HG02610 (cell line): ENCODE measurements around the gene TAS1R1.
A peak's percentile ranks its signal among the peaks of the same experiment; 100 is the strongest.
"Not testable (repeated sequence)": the region's sequence is repeated elsewhere in the genome, so short reads cannot be mapped to it uniquely, and the experiment has no call there.

Source experiments
- ATAC-seq: cut with Tn5 transposase; IDR thresholded peaks from one replicate; pipeline ENCODE4 v1.9.1; 2021; ENCODE audit warnings: mild to moderate bottlenecking, moderate library complexity; ENCODE audit not compliant: unreplicated experiment

Gene TAS1R1

DNA sequence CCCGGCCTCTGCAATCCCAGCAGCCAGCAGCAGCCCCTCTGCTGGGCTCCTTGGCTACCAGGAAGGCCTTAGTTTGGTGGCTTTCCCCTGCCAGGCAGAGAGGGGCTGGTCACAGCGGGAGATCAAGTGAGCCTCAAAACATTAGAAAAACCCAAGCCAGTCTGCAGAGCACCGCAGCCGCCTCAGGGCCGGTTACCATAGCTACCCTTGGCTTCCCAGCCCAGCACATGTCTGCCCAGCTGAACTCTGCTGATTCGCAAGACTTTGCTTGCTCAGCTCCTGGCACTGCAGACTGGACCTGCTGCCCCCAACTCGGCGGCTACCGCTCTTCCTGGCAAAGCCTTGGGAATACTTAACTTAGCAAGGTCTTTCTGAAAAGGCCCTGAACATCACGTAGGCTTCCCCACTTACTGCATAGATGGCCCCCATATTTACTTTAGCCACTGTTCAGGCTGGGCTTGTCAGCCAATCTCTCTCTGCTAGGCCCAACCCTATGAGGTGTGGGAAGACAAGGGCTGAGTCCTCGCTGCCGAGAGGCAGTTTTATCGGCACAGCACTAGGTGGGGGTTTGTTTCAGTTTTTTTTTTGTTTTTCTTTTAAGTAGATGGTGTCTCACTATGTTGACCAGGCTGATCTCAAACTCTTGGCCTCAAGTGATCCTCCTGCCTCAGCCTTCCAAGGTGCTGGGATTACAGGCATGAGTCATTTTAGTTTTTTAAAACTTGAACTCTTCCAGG lies 35.0 kb upstream of the TAS1R1 start:
- ATAC-seq: no peak

DNA sequence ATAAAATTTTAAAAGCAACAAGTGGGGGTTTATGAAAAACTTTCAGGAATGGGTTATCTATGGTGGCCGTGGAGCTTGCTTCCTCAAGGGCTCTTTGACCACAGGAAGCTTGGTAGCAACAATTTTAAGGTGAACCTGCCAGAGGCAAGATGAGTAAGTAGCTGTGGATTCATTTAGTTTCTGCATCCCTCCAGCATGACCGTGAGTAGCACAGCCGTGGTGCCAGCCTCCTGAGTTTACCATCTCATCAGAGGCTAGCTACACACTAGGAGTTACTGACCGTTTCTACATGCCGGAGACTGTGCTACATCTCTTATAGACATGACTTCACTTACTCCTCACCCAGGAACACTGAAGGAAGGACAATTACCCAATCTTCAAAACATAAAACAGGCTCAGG lies 33.6 kb upstream of the TAS1R1 start:
- ATAC-seq: no peak

DNA sequence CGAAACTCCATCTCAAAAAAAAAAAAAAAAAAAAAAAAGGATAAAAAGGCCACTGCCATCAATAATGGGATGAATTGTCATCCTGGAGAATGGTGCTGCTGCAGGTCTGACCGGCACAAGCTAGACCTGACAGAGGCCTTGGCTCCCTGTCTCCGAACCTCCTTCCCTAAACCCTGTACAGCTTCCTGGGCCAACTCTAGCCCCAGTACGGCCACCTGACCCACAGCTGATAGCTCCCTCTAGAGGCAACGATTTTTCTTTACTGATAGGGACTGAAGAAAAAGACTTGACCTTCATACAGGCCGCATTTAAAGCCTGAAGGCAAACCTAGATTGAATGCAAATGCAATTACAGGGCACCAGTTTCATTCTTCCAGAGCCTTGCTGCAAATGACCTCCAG lies 31.5 kb upstream of the TAS1R1 start:
- no peak for ATAC-seq

DNA sequence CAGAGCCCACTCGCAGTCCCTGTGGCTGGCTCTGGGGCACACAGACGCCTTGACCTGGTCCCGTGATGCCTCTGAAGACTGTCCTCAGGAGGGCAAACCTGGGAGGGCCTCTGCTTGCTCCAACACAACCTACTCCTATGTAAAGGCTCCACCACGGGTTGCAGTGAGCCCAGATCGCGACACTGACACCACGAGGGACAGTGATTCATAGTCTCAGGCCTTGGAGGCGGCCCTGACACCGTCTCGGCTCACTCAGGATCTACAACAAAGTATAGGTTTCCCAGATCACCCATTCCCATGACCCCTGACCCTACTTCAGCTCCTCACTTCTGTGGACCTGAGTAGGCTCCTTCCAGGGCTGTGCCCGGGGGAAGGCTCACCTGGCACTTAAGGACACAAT lies 28.8 kb upstream of the TAS1R1 start:
- no peak for ATAC-seq

DNA sequence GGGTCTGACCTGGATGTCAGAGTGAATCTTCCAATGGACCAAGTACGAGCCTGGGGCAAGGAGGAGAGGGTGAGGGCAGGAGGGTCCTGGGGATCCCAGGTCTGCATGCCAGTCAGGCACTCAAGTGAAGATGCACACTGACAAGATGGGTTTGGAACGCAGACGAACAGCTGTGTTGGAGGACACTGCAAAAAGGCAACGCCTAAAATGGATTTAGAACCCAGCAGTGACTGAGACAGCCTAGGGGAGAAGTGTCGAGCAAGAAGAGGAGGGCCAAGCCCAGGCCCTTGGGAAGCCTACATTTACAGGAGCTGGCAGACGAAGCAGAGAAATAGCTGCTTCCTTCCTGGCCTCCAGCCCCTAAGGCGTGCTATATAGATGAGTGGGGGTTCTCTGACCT lies 26.6 kb upstream of the TAS1R1 start:
- ATAC-seq: no peak

DNA sequence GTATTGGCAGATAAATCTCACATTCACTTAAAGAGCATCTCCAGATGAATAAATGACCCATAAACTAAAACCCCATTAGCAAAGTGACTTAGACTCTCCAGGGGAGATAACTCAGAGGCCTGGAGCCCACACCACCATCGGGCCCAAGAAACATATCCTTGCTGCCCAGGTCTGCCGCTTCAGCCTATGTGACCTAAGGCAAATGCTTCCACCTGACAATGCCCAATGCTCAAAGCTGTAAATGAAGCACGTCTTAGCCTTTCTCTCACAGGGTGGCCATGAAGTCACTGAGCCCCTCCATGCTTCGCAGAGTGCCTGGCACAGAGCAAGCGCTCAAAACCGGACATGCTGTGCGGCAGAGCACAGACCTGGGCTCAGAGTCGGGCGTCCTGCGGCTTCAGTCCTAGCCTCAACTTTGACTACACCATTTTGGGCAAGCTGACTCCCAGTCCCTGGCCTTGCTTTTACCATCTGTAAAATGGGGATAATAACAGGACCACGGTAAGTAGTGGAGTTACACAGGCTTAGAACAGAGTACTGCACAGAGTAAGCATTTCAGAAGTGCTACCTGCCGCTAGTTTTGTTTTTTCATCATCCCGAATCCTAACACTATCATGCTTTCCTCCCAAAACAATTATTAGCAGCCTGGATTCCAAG lies 24.5 kb upstream of the TAS1R1 start:
- no peak for ATAC-seq

DNA sequence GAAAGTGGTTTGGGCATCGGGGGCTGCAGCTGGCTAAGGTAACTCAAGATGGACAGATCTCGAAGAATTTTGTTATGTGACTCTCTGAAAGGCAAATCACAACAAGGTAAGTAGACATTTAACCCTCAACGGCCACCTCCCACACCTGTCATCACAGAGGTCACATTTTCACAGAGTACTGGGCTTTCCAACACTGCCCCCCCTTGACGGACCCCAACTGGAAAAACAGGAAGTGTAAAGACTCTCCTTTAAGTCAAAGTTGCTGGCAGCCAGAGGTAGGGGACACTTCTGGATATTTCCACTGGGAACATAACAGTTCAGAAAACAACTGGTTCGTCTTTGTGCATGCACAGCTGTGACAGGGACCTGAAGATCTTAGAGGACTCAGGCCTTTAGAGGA lies 23.1 kb upstream of the TAS1R1 start:
- no peak for ATAC-seq

DNA sequence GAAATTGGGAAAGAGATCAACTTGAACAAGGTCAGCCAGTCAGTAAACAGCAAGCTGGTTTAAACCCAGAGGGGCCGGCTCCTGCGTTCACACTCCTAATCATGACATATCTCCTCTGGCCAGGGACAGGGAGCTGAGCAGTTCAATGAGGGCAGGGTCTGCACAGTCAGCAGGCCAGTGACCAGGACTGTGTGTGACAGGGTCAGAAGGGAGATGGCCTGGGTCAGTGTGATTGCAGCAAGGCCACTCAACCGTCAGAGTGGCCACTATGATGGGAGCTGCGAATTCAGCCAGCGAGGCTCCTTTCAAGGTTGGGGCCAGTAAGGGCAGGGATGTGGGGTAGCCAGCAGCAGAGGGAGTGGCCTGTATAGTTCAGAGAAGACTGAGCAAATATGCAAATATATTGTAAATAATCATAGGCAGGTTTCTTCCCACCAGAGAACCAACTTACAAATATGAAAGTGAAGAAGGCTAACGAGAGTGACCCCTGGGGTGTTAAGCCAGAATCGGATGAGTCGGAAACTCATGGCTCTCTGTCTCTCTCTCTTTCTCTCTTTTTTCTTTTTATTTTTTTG lies 20.8 kb upstream of the TAS1R1 start:
- ATAC-seq: no peak

DNA sequence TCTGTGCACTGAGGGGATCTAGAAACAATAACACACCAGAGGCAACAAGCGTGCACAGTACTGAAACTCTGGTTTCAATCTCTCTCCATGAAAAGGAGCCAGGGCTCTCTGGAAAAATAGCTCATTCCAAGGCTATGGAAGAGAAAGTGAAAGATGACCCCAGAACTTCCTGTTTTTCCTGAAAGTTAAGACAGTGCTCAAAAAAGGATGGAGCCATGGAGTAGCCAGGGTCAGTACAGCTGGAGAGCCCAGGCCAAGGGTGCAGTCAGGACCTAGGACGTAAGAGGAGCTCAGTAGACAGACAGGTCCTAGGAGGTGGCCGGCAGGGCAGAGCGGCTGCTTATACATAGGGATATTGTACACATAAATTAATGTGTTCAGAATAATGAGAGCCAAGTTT lies 19.9 kb upstream of the TAS1R1 start:
- ATAC-seq: no peak

DNA sequence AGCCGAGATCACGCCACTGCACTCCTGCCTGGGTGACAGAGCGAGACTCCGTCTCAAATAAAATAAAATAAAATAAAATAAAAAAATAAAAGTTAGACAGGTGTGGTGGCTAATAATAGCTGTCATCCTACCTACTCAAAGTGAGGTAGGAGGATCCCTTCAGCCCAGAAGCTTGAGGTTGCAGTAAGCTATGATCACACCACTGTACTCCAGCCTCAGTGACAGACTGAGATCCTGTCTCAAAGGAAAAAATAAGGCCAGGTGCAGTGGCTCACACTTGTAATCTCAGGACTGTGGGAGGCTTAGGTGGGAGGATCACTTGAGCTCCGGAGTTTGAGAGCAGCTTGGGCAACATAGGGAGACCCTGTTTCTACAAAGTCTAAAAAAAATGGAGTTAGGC lies 18.8 kb upstream of the TAS1R1 start:
- no peak for ATAC-seq

DNA sequence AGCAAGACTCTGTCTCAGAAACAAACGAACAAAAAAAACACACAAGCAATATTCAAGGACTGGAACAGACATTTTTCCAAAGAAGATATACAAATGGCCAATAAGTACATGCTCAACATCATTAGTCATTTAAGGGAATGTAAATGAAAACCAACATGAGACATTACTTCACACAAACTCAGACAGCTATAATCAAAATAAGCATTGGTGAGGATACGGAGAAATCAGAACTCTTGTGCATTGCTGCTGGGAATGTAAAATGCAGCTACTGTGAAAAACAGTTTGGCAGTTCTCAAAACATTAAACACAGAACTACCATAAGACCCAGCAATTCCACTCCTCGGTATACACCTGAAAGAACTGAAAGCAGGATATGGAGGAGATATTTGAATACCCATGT lies 16.2 kb upstream of the TAS1R1 start:
- ATAC-seq: no peak

DNA sequence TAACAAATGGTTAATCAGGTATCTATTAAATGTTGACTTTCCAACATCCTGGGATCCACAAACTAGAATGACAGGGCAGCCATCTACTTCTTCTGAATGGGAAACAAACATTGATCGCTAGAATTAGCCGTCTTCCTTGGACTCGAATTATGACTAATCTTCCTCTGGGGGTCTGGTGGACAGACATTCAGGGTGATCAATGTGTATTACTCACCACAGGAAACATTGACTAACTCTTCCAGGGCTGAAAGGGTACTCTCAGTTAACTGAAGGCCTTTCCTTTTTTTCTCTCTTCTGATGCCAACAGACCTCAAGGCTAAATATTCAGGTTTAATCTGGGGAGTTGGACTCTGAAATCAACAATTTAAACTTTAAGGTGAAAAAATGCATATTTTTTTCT lies 10.3 kb upstream of the TAS1R1 start:
- ATAC-seq: no peak

DNA sequence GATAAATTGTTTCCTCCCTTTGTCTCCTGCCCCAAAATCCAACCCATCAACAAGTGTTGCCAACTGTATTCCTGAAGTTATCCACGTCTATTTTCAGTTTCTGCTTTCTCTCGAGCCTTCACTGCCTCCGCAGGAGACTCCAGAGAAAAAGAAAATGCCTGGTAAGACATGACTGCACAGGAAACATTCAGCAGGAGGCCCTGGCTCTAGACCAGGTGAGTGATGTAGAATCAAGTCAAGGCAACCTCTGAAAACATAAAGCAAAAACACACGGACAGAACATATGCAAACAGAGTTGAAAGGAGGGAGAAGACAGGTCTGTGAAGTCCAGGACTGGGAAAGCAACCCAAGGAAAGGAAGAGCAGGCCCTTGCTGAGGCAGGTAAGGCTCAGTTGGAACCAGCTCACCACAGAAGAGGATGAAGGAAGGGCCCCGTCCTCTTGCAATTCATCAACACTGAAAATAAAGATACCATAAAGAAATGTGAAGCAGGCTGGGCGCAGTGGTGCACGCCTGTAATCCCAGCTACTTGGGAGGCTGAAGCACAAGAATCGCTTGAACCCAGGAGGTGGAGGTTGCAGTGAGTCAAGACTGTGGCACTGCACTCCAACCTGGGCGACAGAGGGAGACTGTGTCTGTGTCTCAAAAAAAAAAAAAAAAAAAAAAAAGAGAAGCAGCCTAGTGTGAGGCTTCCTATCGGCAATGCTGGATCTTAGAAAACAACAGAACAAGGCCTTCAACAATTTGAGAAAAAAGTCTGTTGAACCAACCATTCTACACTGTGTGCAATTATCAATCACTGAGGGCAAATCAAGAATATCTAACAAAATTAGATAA lies 9.6 kb upstream of the TAS1R1 start:
- no peak for ATAC-seq

DNA sequence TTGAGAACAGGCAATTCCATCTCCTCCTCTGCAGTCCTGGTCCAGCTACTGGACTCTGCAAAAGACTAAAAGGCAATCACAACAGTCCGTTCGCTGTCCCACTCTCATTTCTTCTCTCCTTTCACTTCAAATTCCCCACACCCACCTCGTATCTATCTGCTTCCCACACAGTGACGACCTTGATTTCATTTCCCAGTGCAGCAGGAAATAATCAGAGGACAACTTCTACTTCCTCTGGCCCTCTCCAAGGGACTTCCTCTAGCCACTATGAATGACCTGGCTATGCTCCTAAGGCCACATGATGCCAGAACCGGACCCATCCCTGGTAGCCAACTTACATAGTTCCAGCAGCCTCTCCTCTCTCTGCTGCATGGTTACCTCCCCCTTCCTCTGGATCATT lies 8.8 kb upstream of the TAS1R1 start:
- no peak for ATAC-seq

DNA sequence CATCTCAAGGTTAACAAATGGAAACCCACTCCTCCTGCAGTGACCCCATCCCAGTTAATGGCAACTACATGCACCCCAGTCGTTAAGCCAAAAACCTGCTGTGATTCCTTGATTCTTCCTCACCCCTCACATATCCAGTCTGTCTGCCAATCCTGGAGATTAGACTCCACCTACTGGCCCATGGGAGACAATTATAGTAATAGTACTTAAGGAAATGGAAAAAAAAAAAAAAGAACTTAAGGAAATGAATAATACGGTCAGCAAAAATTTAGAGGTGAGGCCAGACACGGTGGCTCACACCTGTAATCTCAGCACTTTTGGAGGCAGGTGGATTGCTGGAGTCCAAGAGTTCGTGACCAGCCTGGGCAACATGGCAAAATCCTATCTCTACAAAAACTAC lies 7.8 kb upstream of the TAS1R1 start:
- ATAC-seq: no peak

DNA sequence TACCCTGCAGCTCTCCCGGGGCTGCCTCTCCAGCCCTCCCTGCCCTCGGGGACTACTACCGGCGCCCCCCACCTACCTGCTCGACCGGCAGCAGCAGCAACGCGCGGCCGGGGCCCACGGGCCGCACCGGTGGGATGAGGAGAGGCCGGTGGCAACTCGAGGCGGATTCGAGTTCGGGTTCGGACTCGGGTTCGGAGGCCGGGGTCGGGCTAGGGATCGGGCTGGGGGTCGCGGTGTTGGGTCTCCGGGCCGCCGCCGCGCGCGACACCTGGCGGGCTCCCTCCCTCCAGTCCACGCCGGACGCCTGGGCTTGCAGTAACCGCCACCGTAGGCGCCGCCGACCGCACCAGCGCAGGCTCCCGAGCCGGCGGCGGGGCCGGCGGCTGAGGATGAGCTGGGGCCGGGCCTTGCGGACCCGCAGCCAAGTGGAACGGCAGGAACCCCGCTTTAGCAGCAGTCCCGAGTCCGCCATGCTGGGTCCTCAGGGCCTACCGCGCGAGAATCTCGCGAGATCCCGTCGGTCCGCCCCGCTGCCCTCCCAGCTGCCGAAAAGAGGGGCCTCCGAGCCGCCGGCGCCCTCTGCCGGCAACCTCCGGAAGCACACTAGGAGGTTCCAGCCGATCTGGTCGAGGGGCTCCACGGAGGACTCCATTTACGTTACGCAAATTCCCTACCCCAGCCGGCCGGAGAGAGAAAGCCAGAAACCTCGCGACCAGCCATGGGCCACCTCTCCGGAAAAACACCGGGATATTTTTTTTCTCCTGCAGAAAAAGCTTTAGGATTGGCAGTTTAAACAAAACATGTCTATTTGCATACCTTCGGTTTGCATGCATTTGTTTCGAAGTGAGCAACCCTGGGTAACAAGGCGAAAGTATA lies 838 bp upstream of the TAS1R1 start, which contains the start of gene NOL9:
NOL9 (minus strand) TSS at position 483 of the 876 bp plus-strand sequence; CDS start at position 472, 11 bp downstream.
- peak; percentile 93 for ATAC-seq

DNA sequence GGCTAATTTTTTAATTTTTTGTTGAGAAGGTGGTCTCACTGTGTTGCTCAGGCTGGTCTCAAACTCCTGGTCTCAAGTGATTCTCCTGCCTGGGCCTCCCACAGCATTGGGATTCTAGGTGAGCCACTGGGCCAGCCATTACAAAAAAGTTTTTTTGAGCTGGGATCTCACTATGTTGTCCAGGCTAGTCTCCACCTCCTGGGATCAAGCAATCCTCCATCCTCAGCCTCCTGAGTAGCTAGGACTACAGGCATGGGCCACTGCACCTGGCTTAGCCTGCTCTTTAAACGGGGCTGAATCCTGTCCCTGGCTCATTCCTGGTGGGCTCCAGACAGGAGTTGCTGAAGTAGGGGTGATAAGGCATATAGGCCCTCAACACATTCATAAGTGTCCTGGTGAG lies 2.5 kb downstream of the TAS1R1 start:
- no peak for ATAC-seq

DNA sequence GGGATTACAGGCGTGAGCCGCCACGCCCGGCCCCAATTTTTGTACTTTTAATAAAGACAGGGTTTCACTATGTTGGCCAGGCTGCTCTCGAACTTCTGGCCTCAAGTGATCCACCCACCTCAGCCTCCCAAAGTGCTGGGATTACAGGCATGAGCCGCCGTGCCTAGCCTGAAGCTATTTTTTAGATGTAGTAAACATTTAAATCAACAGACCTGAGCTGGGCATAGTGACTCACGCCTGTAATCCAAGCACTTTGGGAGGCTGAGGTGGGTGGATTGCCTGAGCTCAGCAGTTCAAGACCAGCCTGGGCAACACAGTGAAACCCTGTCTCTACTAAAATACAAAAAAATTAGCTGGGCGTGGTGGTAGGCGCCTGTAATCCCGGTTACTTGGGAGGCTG lies 4.1 kb downstream of the TAS1R1 start:
- not testable (repeated sequence) for ATAC-seq

DNA sequence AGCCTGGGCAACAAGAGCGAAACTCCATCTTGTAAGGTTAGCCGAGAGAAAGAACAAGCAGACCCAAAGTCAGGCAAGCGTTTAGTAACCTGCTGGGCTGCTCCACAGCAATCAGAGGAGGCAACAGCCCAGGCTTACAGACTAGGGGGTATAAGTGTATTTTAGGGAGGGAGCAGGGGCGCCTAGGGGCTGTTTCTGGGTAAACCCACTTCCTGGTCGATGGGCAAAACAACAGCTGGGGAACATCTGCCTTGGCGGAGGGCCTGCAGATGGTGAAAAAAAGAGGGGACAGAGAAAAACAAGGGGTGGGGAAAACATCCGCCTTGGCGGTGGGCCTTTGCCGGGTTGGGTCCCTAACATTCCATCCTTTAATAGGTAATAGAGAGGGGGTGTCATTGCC lies 5.2 kb downstream of the TAS1R1 start:
- no peak for ATAC-seq

DNA sequence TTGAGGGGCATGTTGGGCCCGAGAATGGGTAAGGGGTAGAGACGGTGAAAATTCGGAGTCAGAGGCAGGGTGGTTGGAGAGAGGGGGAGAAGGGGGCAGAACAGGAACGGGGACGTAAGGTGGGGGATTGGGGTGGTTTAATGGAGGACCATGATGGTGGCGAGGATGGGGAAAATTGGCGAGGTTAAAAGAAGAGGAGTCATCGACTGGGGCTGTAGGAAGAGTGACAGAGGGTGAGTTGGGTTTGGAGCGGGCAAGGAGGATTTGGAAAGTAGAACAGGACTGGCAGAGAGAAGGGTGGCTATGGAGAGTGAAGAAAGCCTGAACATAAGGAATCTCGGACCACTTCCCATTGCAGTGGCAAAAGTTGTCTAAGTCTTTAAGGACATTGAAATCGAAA lies 13.9 kb downstream of the TAS1R1 start:
- ATAC-seq: no peak

DNA sequence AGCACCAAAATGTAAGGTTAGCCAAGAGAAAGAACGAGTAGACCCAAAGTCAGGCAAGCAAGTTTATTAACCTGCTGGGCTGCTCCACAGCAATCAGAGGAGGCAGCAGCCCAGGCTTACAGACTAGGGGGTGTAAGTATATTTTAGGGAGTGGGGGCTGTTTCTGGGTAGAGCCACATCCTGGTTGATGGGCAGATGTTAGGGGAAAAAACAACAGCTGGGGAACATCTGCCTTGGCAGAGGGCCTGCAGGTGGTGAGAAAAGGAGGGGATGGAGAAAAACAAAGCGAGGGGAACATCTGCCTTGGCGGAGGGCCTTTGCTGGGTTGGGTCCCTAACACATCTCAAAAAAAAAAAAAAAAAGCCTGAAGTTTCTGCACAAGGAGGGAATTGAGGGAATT lies 15.0 kb downstream of the TAS1R1 start:
- ATAC-seq: no peak
